CD4-positive, alpha-beta memory T cell (primary cell): ENCODE data around the gene OR6C76. TPM values are rescaled to one million over a fixed set of nuclear protein-coding genes. Genes with fewer than 3 reads are reported as not detected.
"Not testable (repeated sequence)": the region's sequence is repeated elsewhere in the genome, so short reads cannot be mapped to it uniquely, and the experiment has no call there.

Experiments
- CTCF ChIA-PET: fragments of 350-600 bp; sonication (Branson Sonifier 250); formaldehyde crosslinking; loops from one replicate; lab custom pipeline; 2021; ENCODE audit warnings: inconsistent platforms; ENCODE audit not compliant: partially characterized antibody; lab: Charles Lee
- POLR2A ChIA-PET: fragments of 350-600 bp; sonication (Branson Sonifier 250); formaldehyde crosslinking; loops from one replicate; lab custom pipeline; 2021; ENCODE audit not compliant: partially characterized antibody; lab: Charles Lee
- DNase-seq, 5 donors: peaks; one replicate each; pipeline versions ENCODE4 v3.0.0 to v3.0.0-alpha.2; 2020 to 2022; ENCODE audit warnings: mixed read lengths in 1 of 5
- H3K27ac ChIP-seq: one replicate; pipeline ENCODE4 v1.7.0; 2013; ENCODE audit warnings: low read depth, low read length
- H3K27me3 ChIP-seq: 2 replicates; pipeline ENCODE4 v1.7.0; 2013; ENCODE audit warnings: mild to moderate bottlenecking, low read length, moderate library complexity; ENCODE audit not compliant: insufficient read depth
- H3K36me3 ChIP-seq: 2 replicates; pipeline ENCODE4 v1.7.0; 2013; ENCODE audit warnings: mild to moderate bottlenecking, low read length, moderate library complexity; ENCODE audit not compliant: insufficient read depth
- H3K4me1 ChIP-seq: 2 replicates; pipeline ENCODE4 v1.7.0; 2013; ENCODE audit warnings: mild to moderate bottlenecking, low read length, moderate library complexity; ENCODE audit not compliant: insufficient read depth
- H3K4me3 ChIP-seq, 2 donors: one replicate each; pipeline ENCODE4 v1.7.0; 2013; ENCODE audit warnings: low read length in 2 of 2, mild to moderate bottlenecking in 1 of 2
- H3K9me3 ChIP-seq, 2 donors: one replicate each; pipeline ENCODE4 v1.7.0; 2013; ENCODE audit warnings: low read length in 2 of 2, control low read depth in 1 of 2; ENCODE audit not compliant: control insufficient read depth in 1 of 2
- H3K27ac Mint-ChIP-seq, 7 donors: one replicate each; pipeline ENCODE4 v1.8.0; 2020 to 2021; ENCODE audit warnings: mixed read lengths in 7 of 7, mild to moderate bottlenecking in 6 of 7, inconsistent platforms in 3 of 7, moderate library complexity in 3 of 7
- H3K27me3 Mint-ChIP-seq, 2 donors: one replicate each; pipeline ENCODE4 v1.8.0; 2020 to 2021; ENCODE audit warnings: mixed read lengths in 2 of 2
- H3K36me3 Mint-ChIP-seq, 2 donors: one replicate each; pipeline ENCODE4 v1.8.0; 2020 to 2021; ENCODE audit warnings: mixed read lengths in 2 of 2, inconsistent platforms in 1 of 2, mild to moderate bottlenecking in 1 of 2
- H3K4me1 Mint-ChIP-seq, 4 donors: one replicate each; pipeline ENCODE4 v1.8.0; 2020 to 2021; ENCODE audit warnings: mixed read lengths in 4 of 4, mild to moderate bottlenecking in 1 of 4
- H3K4me3 Mint-ChIP-seq, 8 donors: one replicate each; pipeline ENCODE4 v1.8.0; 2020 to 2021; ENCODE audit warnings: mixed read lengths in 8 of 8, mild to moderate bottlenecking in 7 of 8, moderate library complexity in 6 of 8, inconsistent platforms in 3 of 8
- H3K9me3 Mint-ChIP-seq, 8 donors: one replicate each; pipeline ENCODE4 v1.8.0; 2020 to 2021; ENCODE audit warnings: mixed read lengths in 8 of 8, mild to moderate bottlenecking in 5 of 8, inconsistent platforms in 3 of 8, moderate library complexity in 1 of 8
- intact Hi-C: fragments of 100-400 bp; cut with micrococcal nuclease; formaldehyde crosslinking; loops from one replicate; pipeline ENCODE4 v1.15.1; 2023
- polyA plus RNA-seq, 2 donors: library from polyadenylated mRNA; unstranded; fragments of 300-500 nt; fragmentation: Illumina TruSeq; gene quantifications; one replicate each; pipeline ENCODE4 v1.2.3, GENCODE V29; 2021
- total RNA-seq, 2 experiments: library from RNA; stranded (reverse); gene quantifications; one replicate each; pipeline ENCODE4 v1.2.3, GENCODE V29; 2021

OR6C76 gene
- total and polyA plus RNA-seq, 4 experiments from 2014 or later, result not detected

DNA sequence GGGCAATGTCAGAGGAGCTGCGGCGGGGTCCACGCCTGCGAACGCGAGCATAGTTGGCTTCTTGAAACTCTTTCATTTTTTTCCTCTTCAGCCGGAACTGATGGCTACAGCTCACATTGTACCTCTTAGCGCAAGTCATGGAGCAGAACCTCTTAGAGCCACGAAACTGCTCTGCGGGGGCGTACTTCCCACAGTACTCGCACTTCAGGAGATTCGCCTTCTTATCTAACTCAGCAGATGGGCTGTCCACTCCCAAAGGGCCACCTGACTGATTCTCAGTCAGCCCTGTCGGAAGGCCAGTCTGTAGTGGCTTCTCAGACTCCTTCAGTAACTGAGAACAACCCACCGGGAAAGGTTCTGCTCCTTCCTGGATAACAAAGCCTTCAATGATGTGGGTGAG, 13.9 kb upstream of the OR6C76 start:
- H3K4me1 Mint-ChIP-seq, POLR2A ChIA-PET, H3K9me3 Mint-ChIP-seq, H3K27me3 ChIP-seq, H3K27ac Mint-ChIP-seq, DNase-seq, CTCF ChIA-PET, H3K36me3 ChIP-seq, H3K27ac ChIP-seq, intact Hi-C loops, H3K4me3 ChIP-seq, H3K4me3 Mint-ChIP-seq, H3K9me3 ChIP-seq, H3K36me3 Mint-ChIP-seq, H3K4me1 ChIP-seq: not testable (repeated sequence)
- peaks cover 20 to 30% of the 10 kb centered on the region in 2 donors for H3K27me3 Mint-ChIP-seq

- peak overlapping the region in 1 of 8 donors; percentile 20 for H3K4me3 Mint-ChIP-seq
- H3K27ac ChIP-seq, H3K36me3 Mint-ChIP-seq, H3K4me3 ChIP-seq, intact Hi-C loops, CTCF ChIA-PET, H3K27me3 ChIP-seq, DNase-seq, POLR2A ChIA-PET, H3K4me1 Mint-ChIP-seq, H3K9me3 Mint-ChIP-seq, H3K36me3 ChIP-seq, H3K9me3 ChIP-seq, H3K4me1 ChIP-seq, H3K27ac Mint-ChIP-seq: not testable (repeated sequence)
- peaks cover 24 to 31% of the 10 kb centered on the region in 2 donors for H3K27me3 Mint-ChIP-seq
Measured at GRCh38 chr12:55413498-55414388, 12.3 kb upstream of the OR6C76 start.

GRCh38 chr12:55414396-55414823, 11.6 kb upstream of the OR6C76 start:
- H3K36me3 Mint-ChIP-seq, intact Hi-C loops, DNase-seq, H3K4me3 Mint-ChIP-seq, H3K27me3 ChIP-seq, H3K4me1 Mint-ChIP-seq, H3K4me1 ChIP-seq, POLR2A ChIA-PET, H3K27ac ChIP-seq, H3K9me3 ChIP-seq, H3K4me3 ChIP-seq, H3K27ac Mint-ChIP-seq, H3K9me3 Mint-ChIP-seq, H3K36me3 ChIP-seq, CTCF ChIA-PET: not testable (repeated sequence)
- H3K27me3 Mint-ChIP-seq, result peaks cover 26 to 37% of the 10 kb centered on the region in 2 donors

- H3K27ac ChIP-seq, H3K9me3 Mint-ChIP-seq, DNase-seq, H3K4me3 ChIP-seq, CTCF ChIA-PET, H3K27me3 ChIP-seq, H3K9me3 ChIP-seq, H3K36me3 Mint-ChIP-seq, H3K36me3 ChIP-seq, POLR2A ChIA-PET, H3K27ac Mint-ChIP-seq, H3K4me1 ChIP-seq, H3K4me1 Mint-ChIP-seq, intact Hi-C loops: not testable (repeated sequence)
- H3K27me3 Mint-ChIP-seq, result peaks cover 26 to 40% of the 10 kb centered on the region in 2 donors
- peak overlapping the region in 4 of 8 donors; percentile 13 to 80 (median 46) for H3K4me3 Mint-ChIP-seq
Measured at GRCh38 chr12:55414889-55415288, 11.2 kb upstream of the OR6C76 start.

GRCh38 chr12:55416961-55417360, 9.1 kb upstream of the OR6C76 start:
- DNase-seq, result no peak
- Histone ChIP-seq H3K4me3 (no peak overlapping the region), H3K9me3 (no peaks in the 10 kb centered on the region), H3K27ac (no peak overlapping the region), H3K27me3 (no peaks in the 10 kb centered on the region), H3K36me3 (no peaks in the 10 kb centered on the region), H3K4me1 (no peaks in the 10 kb centered on the region)
- intact Hi-C loops, result no loop called here
- H3K4me3 Mint-ChIP-seq, result no peak overlapping the region
- ChIA-PET POLR2A (no interaction called here), CTCF (no interaction called here)
- peaks cover 4 to 8% (median 6%) of the 10 kb centered on the region in 4 donors for H3K4me1 Mint-ChIP-seq
- peaks cover 28 to 36% of the 10 kb centered on the region in 2 donors for H3K27me3 Mint-ChIP-seq
- H3K36me3 Mint-ChIP-seq, result no peaks in the 10 kb centered on the region
- peaks cover 0 to 3% (median 0%) of the 10 kb centered on the region in 8 donors for H3K9me3 Mint-ChIP-seq
- no peak overlapping the region for H3K27ac Mint-ChIP-seq

GRCh38 chr12:55420307-55420962, 5.6 kb upstream of the OR6C76 start:
- CTCF ChIA-PET, result no interaction called here
- intact Hi-C loops, result no loop called here
- peaks cover 0 to 3% (median 2%) of the 10 kb centered on the region in 4 donors for H3K4me1 Mint-ChIP-seq

GRCh38 chr12:55428331-55429243, 2.5 kb downstream of the OR6C76 start:
- intact Hi-C loops, result no loop called here
- no peaks in the 10 kb centered on the region for H3K36me3 Mint-ChIP-seq
- POLR2A ChIA-PET, result no interaction called here

More at GRCh38 chr12:55420307-55420962, 5.6 kb upstream of the OR6C76 start:
- H3K27ac ChIP-seq, result no peak overlapping the region
- H3K36me3 Mint-ChIP-seq, result no peaks in the 10 kb centered on the region
- H3K4me3 Mint-ChIP-seq, result no peak overlapping the region
- H3K9me3 ChIP-seq, result no peaks in the 10 kb centered on the region
- no peaks in the 10 kb centered on the region for H3K4me1 ChIP-seq
- H3K4me3 ChIP-seq, result no peak overlapping the region
- DNase-seq, result no peak
- H3K27me3 Mint-ChIP-seq, result peaks cover 26 to 28% of the 10 kb centered on the region in 2 donors
- POLR2A ChIA-PET, result no interaction called here
- no peaks in the 10 kb centered on the region for H3K36me3 ChIP-seq
- peaks cover 0 to 3% (median 0%) of the 10 kb centered on the region in 8 donors for H3K9me3 Mint-ChIP-seq
- no peak overlapping the region for H3K27ac Mint-ChIP-seq
- H3K27me3 ChIP-seq, result no peaks in the 10 kb centered on the region

More at GRCh38 chr12:55428331-55429243, 2.5 kb downstream of the OR6C76 start:
- no peak overlapping the region for H3K27ac Mint-ChIP-seq
- Histone ChIP-seq H3K4me3 (no peak overlapping the region), H3K27me3 (peaks cover 4% of the 10 kb centered on the region), H3K9me3 (no peaks in the 10 kb centered on the region), H3K27ac (no peak overlapping the region), H3K4me1 (no peaks in the 10 kb centered on the region), H3K36me3 (no peaks in the 10 kb centered on the region)
- peaks cover 0 to 6% (median 0%) of the 10 kb centered on the region in 8 donors for H3K9me3 Mint-ChIP-seq
- no peak for DNase-seq
- H3K4me3 Mint-ChIP-seq, result no peak overlapping the region
- H3K27me3 Mint-ChIP-seq, result peaks cover 1 to 15% of the 10 kb centered on the region in 2 donors
- CTCF ChIA-PET, result no interaction called here
- no peaks in the 10 kb centered on the region for H3K4me1 Mint-ChIP-seq
